HEK293 (cell line): ENCODE measurements around the gene IL13.

ENCODE experiments used
- CTCF ChIA-PET: fragments of 350-600 bp; formaldehyde crosslinking; extraction: SDS; loops from one replicate; lab custom pipeline; 2021; ENCODE audit warnings: antibody characterized with exemption; lab: Yijun Ruan, JAX
- POLR2A ChIA-PET: fragments of 300-600 bp; formaldehyde crosslinking; extraction: SDS; loops from one replicate; lab custom pipeline; 2020; ENCODE audit warnings: antibody characterized with exemption, inconsistent platforms; lab: Yijun Ruan, JAX
- H3K27ac ChIP-seq: fragments of 200-500 bp; sonication (Bioruptor generic); 2 replicates; pipeline ENCODE4 v1.5.1; 2014; ENCODE audit warnings: low read depth, low read length, control low read depth, inconsistent platforms; ENCODE audit errors: extremely low read depth
- H3K36me3 ChIP-seq, 2 experiments: fragments of 200-500 bp in 1 of 2; sonication (Bioruptor generic) in 1 of 2; 1 replicate in 1 of 2; 2 replicates in 1 of 2; pipeline ENCODE4 v1.5.1; 2014 to 2017; ENCODE audit warnings: inconsistent platforms in 2 of 2, low read length in 2 of 2; ENCODE audit not compliant: control insufficient read depth in 2 of 2, insufficient read depth in 1 of 2
- H3K4me1 ChIP-seq: fragments of 200-500 bp; sonication (Bioruptor generic); 2 replicates; pipeline ENCODE4 v1.5.1; 2014; ENCODE audit warnings: mild to moderate bottlenecking, low read length, inconsistent platforms; ENCODE audit not compliant: control insufficient read depth, insufficient read depth
- H3K4me3 ChIP-seq: 2 replicates; pipeline ENCODE4 v1.5.1; 2011; ENCODE audit warnings: low read depth, mild to moderate bottlenecking, control low read depth, low read length, moderate library complexity
- H3K9me3 ChIP-seq: fragments of 200-500 bp; sonication (Bioruptor generic); 2 replicates; pipeline ENCODE4 v1.5.1; 2014; ENCODE audit warnings: low read depth, low read length, inconsistent platforms; ENCODE audit not compliant: control insufficient read depth, insufficient read depth
- AEBP2 ChIP-seq: fragments of 450-650 bp; formaldehyde crosslinking; IDR thresholded peaks from 2 replicates; pipeline ENCODE4 v1.5.1; 2016; ENCODE audit warnings: missing biosample characterization, missing genetic modification characterization, borderline replicate concordance
- ELK4 ChIP-seq: IDR thresholded peaks from 2 replicates; pipeline ENCODE4 v1.6.1; 2011; ENCODE audit warnings: mild to moderate bottlenecking, low read depth, low read length, borderline replicate concordance
- KLF10 ChIP-seq: fragments of 450-650 bp; IDR thresholded peaks from 2 replicates; pipeline ENCODE4 v1.5.1; 2018; ENCODE audit warnings: missing biosample characterization, mild to moderate bottlenecking, missing genetic modification characterization
- MEIS1 ChIP-seq: sonication (generic); formaldehyde crosslinking; IDR thresholded peaks from 2 replicates; pipeline ENCODE4 v1.8.1; 2022; ENCODE audit warnings: missing genetic modification reagents, mild to moderate bottlenecking, borderline replicate concordance
- PRDM6 ChIP-seq: fragments of 450-650 bp; formaldehyde crosslinking; IDR thresholded peaks from 2 replicates; pipeline ENCODE4 v1.5.1; 2017; ENCODE audit warnings: missing biosample characterization, missing genetic modification characterization
- SALL2 ChIP-seq: fragments of 450-650 bp; formaldehyde crosslinking; IDR thresholded peaks from 2 replicates; pipeline ENCODE4 v1.5.0; 2017; ENCODE audit warnings: missing biosample characterization, mild to moderate bottlenecking, missing genetic modification characterization, borderline replicate concordance
- SCRT2 ChIP-seq: fragments of 450-650 bp; formaldehyde crosslinking; IDR thresholded peaks from 2 replicates; pipeline ENCODE4 v1.5.1; 2016; ENCODE audit warnings: missing biosample characterization, missing genetic modification characterization
- SETDB1 ChIP-seq: IDR thresholded peaks from one replicate; pipeline ENCODE4 v1.6.1; 2017; ENCODE audit warnings: mild to moderate bottlenecking, low read length, moderate library complexity, mixed read lengths; ENCODE audit not compliant: insufficient read length
- ZBTB17 ChIP-seq: fragments of 450-650 bp; formaldehyde crosslinking; IDR thresholded peaks from 2 replicates; pipeline ENCODE4 v1.5.1; 2016; ENCODE audit warnings: missing biosample characterization, missing genetic modification characterization
- ZBTB8A ChIP-seq: fragments of 450-650 bp; formaldehyde crosslinking; IDR thresholded peaks from 2 replicates; pipeline ENCODE4 v1.5.1; 2016; ENCODE audit warnings: missing biosample characterization, missing genetic modification characterization
- ZFHX2 ChIP-seq: fragments of 450-650 bp; formaldehyde crosslinking; conservative IDR thresholded peaks from 2 replicates; pipeline ENCODE4 v1.5.1; 2016; ENCODE audit warnings: missing biosample characterization, missing genetic modification characterization
- ZNF132 ChIP-seq: fragments of 450-650 bp; formaldehyde crosslinking; IDR thresholded peaks from 2 replicates; pipeline ENCODE4 v1.5.1; 2017; ENCODE audit warnings: missing biosample characterization, missing genetic modification characterization, borderline replicate concordance
- ZNF184 ChIP-seq: fragments of 450-650 bp; IDR thresholded peaks from 2 replicates; pipeline ENCODE4 v1.5.1; 2018; ENCODE audit warnings: missing biosample characterization, mild to moderate bottlenecking, missing genetic modification characterization
- ZNF274 ChIP-seq, 2 experiments: fragments of 200-500 bp in 1 of 2; fragments of 450-650 bp in 1 of 2; sonication (Bioruptor generic) in 1 of 2; formaldehyde crosslinking in 1 of 2; IDR thresholded peaks; 2 replicates each; pipeline versions ENCODE4 v1.5.1 to v1.6.1; 2014 to 2016; ENCODE audit warnings: borderline replicate concordance in 1 of 2, inconsistent platforms in 1 of 2, low read length in 1 of 2, missing biosample characterization in 1 of 2, missing genetic modification characterization in 1 of 2
- ZNF335 ChIP-seq: fragments of 450-650 bp; formaldehyde crosslinking; conservative IDR thresholded peaks from 2 replicates; pipeline ENCODE4 v1.5.1; 2016; ENCODE audit warnings: missing biosample characterization, missing genetic modification characterization
- ZNF362 ChIP-seq: fragments of 450-650 bp; formaldehyde crosslinking; IDR thresholded peaks from 2 replicates; pipeline ENCODE4 v1.5.1; 2016; ENCODE audit warnings: missing biosample characterization, missing genetic modification characterization
- ZNF488 ChIP-seq: fragments of 450-650 bp; formaldehyde crosslinking; IDR thresholded peaks from 2 replicates; pipeline ENCODE4 v1.5.1; 2016; ENCODE audit warnings: missing biosample characterization, missing genetic modification characterization
- ZNF521 ChIP-seq: fragments of 450-650 bp; formaldehyde crosslinking; IDR thresholded peaks from 2 replicates; pipeline ENCODE4 v1.5.1; 2017; ENCODE audit warnings: missing biosample characterization, mild to moderate bottlenecking, missing genetic modification characterization
- ZNF580 ChIP-seq: fragments of 450-650 bp; formaldehyde crosslinking; IDR thresholded peaks from 2 replicates; pipeline ENCODE4 v1.5.1; 2016; ENCODE audit warnings: missing biosample characterization, missing genetic modification characterization
- ZNF837 ChIP-seq: fragments of 450-650 bp; formaldehyde crosslinking; IDR thresholded peaks from 2 replicates; pipeline ENCODE4 v1.5.1; 2016; ENCODE audit warnings: missing biosample characterization, missing genetic modification characterization
- ZSCAN16 ChIP-seq: fragments of 450-650 bp; formaldehyde crosslinking; IDR thresholded peaks from 2 replicates; pipeline ENCODE4 v1.5.1; 2016; ENCODE audit warnings: missing biosample characterization, missing genetic modification characterization

IL13 gene

GRCh38 chr5:132673488-132673887 lies 15.5 kb downstream of the IL13 start:
- Histone ChIP-seq H3K4me1 (no peaks in the 10 kb centered on the region), H3K27ac (no peak overlapping the region), H3K4me3 (no peak overlapping the region), H3K9me3 (no peaks in the 10 kb centered on the region), H3K36me3 (no peaks in the 10 kb centered on the region)
- CTCF ChIA-PET: interaction anchor here (0.8 to 1.6 kb wide), 2 partner anchors 147 to 167 kb away, joined by 3 to 4 read pairs; no protein-coding TSS in a partner anchor
- TF ChIP-seq SCRT2 (tag by site-specific recombination) (peak; percentile 57; the same call in 1 of the 2 replicates), ZNF184 (tag by site-specific recombination) (no peak), PRDM6 (tag by site-specific recombination) (no peak)
- POLR2A ChIA-PET: no interaction called here

GRCh38 chr5:132673939-132674630 lies 16.1 kb downstream of the IL13 start, which contains the start of gene IL4:
TSS of gene IL4 (plus strand) at chr5:132673989. CDS start at chr5:132674051, 62 bp downstream.
- no peak within 1 kb of the TSS for H3K27ac ChIP-seq
- POLR2A ChIA-PET: no interaction called here
- CTCF ChIA-PET: interaction anchor here (0.8 to 1.6 kb wide), 2 partner anchors 147 to 168 kb away, joined by 3 to 4 read pairs; no protein-coding TSS in a partner anchor
- H3K9me3 ChIP-seq: no peaks in the 10 kb centered on the region
- no peaks in the 10 kb centered on the region for H3K4me1 ChIP-seq
- H3K4me3 ChIP-seq: no peak within 1 kb of the TSS
- no peak for TF ChIP-seq SETDB1
- TF ChIP-seq ZBTB17 (tag by site-specific recombination): peak; percentile 65
- H3K36me3 ChIP-seq: no peaks in the 10 kb centered on the region

- Histone ChIP-seq H3K27ac (no peak overlapping the region), H3K9me3 (no peaks in the 10 kb centered on the region), H3K4me1 (no peaks in the 10 kb centered on the region), H3K36me3 (no peaks in the 10 kb centered on the region), H3K4me3 (no peak overlapping the region)
- ChIA-PET POLR2A (no interaction called here), CTCF (interaction anchor here (0.8 to 1.6 kb wide), 2 partner anchors 148 to 169 kb away, joined by 3 to 4 read pairs; no protein-coding TSS in a partner anchor)
- TF ChIP-seq ZSCAN16 (tag by site-specific recombination) (no peak), KLF10 (tag by site-specific recombination) (no peak), ZNF488 (no peak), ZNF274 (IDR thresholded peaks at IDR 0.05; ENCODE audit: low read length) (no peak), ZNF274 (tag by site-specific recombination; IDR thresholded peaks at IDR 0.05; ENCODE audit: borderline replicate concordance) (no peak), SCRT2 (tag by site-specific recombination) (peak; percentile 51; the same call in 1 of the 2 replicates), ZNF132 (no peak), ELK4 (no peak), ZNF362 (tag by site-specific recombination) (no peak), AEBP2 (tag by site-specific recombination) (no peak), ZBTB8A (tag by site-specific recombination) (no peak), MEIS1 (CRISPR knock-in tag) (no peak), ZNF580 (tag by site-specific recombination) (no peak), ZNF521 (tag by site-specific recombination) (no peak), ZNF837 (no peak), ZNF335 (tag by site-specific recombination) (peak; percentile 52), ZFHX2 (0 out of 2 replicates have a peak, but pooled peaks have one; percentile 7), SALL2 (no peak)
Measured at GRCh38 chr5:132674671-132675506, 16.9 kb downstream of the IL13 start.
